NCI-H748 treated with DMSO at 0.1 percent for 48 hours (cell line): Measurements from ENCODE around the gene LAMA3.

ENCODE experiments used
- DNase-seq: peaks from one replicate; lab custom pipeline; 2025; lab: John Stamatoyannopoulos, UW

Gene LAMA3

DNA sequence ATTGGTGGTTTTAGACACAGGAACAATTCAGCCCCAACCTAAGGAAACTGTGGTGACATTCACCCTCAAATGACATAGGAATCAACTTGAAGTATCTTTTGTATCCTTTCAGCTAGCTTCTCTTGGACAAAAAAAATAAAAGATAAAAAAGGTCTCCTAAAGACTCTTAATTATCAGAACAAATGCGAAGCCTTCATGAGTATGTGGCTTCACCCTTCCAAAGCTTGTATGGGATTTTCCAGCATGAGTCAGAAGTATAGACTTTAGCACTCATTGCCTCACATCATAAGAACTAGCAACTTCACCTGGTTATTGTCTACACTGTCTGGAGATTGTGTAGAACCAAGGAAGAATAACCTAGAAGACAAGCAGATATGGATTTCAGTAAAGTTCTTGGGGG is 135.4 kb downstream of the LAMA3 start:
- no peak for DNase-seq

DNA sequence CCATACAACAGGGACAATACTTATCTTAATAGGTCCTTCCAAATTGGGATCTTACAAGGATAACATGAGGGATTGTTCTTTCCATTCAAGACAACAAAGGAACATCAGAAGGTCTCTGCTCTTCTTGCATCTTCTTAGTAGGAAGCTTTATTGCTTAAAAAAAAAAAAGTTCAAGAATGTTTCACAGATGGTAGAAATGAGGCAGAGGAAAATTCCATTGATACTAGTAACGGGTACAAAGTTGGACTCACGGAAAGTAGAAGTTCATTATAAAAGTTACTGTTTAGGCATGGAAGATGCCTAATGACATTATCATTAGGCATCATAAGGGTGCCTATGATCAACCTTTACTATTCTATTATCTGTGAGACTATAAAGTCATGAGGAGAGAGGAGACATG is 136.2 kb downstream of the LAMA3 start:
- DNase-seq: no peak

DNA sequence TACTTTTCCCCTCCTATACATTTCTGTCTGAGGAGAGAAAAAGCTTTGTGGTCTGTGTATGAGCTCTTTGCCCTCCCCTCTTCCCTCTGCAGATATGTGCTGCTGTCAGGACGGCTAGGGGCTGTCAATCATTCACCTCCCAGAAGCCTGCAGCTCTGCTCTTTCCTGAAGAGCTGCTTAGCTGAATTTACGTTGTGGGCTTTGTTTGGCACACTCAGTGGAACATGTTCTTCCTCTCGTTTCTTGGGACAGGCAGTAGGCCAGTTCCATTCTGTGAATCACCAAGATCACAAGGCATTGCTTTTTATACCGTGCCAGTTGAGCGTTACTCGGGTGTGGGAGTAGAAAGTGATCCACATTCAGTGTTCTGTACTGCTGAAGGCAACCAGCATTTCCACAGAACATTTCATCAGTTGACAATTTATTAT is 136.7 kb downstream of the LAMA3 start:
- no peak for DNase-seq

- DNase-seq: no peak
These were observed 137.8 kb downstream of the LAMA3 start for GRCh38 chr18:23826850-23827620.

GRCh38 chr18:23827681-23828080 is 138.4 kb downstream of the LAMA3 start:
- no peak for DNase-seq

GRCh38 chr18:23828426-23828825 is 139.2 kb downstream of the LAMA3 start:
- no peak for DNase-seq

DNA sequence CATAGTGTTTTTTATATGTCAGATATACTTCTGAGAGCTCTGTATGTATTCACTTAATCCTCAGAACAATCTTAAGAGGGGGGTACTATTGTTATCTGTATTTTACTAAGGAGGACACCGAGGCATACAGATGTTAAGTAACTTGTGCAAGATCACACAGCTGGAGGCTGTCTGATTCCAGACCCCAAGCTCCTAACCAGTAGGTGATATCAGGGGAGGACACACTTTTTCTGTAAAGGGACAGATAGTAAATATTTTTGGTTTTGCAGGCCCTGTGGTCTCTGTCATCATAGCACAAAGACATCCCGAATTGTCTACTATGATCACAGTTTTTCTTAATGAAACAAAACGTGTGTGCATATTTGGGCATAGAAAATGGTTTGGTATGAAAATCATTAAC is 143.7 kb downstream of the LAMA3 start:
- DNase-seq: no peak

GRCh38 chr18:23833714-23834113 is 144.5 kb downstream of the LAMA3 start:
- no peak for DNase-seq

- no peak for DNase-seq
These were observed 145.8 kb downstream of the LAMA3 start for GRCh38 chr18:23835091-23835490.

- no peak for DNase-seq
These were observed 146.3 kb downstream of the LAMA3 start for GRCh38 chr18:23835506-23835905.

DNA sequence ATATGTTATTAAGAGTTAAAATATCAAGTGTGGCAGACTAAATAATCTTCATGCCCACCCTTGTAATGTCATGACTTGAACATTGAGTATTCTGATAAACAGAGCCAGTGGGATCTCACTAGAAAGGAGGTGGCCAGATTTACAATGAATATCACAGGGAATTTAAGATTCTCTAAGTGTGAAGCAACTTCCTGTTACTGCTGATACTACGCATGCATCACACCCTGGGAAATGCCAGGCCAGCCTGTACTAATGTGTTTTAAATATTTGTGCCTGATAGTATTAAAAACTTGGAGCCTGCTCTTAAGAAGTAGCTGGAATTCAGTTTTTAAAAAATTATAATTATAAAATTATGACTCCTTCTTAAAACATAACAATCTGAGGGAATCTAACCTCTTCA is 148.3 kb downstream of the LAMA3 start:
- DNase-seq: no peak

- DNase-seq: no peak
These were observed 149.0 kb downstream of the LAMA3 start for GRCh38 chr18:23838233-23838632.

DNA sequence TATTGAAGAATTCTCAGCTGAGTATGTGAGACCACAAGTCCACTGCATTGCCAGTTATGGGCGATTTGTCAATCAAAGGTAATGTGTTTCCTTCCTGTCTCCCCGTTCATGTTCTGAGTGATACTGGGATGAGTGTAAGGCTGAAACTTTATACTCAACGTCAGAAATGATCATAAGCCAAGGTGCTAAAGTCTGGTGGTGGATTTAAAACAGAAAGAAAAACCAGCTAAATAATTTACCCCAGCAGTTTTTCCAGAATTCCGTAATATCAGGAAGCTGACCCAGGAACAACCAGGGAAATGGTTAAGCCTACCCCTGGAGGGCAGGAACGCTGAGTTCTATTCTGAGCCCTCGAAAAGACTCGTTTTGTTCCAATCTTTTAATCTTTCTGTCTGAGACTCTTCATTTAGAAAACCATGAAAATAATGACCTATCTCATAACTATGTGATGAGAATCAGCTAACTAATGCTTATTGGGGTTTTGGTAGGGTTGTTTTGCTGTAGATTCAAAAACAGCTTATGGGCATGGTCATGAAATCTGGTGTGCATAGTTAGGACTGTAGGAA is 149.6 kb downstream of the LAMA3 start:
- DNase-seq: no peak

- no peak for DNase-seq
These were observed 153.1 kb downstream of the LAMA3 start for GRCh38 chr18:23842305-23842704.

DNA sequence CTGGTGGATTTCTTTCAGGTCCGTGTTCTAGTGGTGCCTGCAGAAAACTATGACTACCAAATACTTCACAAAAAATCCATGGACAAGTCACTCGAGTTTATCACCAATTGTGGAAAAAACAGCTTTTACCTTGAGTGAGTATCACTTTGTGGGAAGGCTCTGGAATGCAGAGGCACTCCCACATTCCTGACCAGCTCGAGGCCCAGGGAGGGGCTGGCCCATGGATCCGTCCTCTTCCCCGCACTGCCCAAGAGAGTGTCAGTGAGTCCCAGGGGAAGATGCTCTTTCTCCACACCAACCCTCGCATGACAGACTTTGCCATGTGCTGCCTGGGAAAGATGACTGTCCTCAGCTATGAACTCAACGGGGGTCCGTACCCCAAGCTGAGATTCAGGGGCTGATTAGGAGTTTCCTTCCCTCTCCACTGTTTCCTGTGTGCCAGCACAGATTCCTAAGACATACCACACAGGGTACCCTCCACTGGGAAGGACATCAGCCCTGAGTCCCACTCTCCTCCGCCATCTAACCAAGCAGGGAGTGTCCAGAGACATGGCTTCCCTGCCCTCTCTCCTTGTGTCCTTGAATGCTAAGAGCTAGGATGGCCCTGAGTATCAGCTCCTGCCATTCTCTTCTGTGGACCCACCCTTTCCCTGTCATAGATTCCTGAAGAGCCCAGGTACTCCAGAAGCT is 155.9 kb downstream of the LAMA3 start:
- no peak for DNase-seq

GRCh38 chr18:23845988-23846630 is 156.9 kb downstream of the LAMA3 start:
- no peak for DNase-seq

DNA sequence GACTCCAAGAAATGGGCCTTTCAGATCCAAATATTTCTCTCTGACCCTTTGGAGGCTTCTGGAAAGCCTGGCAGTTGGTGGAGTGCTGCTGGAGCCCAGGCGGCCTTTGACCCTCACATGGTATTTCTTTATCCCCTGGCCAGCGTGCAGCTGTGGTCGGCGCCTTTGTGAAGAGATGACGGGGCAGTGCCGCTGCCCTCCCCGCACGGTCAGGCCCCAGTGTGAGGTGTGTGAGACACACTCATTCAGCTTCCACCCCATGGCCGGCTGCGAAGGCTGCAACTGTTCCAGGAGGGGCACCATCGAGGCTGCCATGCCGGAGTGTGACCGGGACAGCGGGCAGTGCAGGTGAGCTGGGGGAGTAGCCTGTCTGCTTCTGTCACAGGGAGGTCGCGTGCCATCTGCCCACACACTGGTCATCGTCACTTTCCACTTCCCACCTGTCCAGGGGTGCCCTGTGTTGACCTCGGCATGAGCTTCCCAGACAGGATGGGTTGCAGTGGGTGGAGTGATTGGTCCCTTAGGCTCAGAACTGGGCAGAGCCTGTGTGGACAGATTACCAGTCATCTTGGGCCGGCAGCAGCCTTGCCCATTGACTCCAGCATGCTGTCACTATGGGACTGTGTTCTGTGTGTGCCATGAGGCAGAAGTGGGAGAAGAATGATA is 158.2 kb downstream of the LAMA3 start:
- no peak for DNase-seq

DNA sequence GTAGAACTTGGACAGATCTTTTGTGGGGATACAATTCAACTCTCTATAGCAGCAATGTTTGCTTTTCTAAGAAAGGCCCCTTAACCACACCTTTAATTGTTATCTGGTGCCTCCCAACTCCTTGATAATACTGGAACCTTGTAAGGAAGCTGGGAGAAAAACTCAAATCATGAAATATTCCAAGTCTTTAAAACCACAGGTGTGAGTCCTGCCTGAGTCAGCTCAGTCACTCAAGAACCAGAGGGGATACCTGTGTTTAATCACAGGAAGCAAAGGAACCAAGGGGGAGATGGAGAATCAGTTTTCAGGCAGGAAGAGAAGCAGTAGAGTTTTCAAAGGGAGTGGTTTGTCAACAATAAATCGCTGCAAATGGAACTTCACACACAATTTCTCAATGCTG is 159.9 kb downstream of the LAMA3 start:
- no peak for DNase-seq

DNA sequence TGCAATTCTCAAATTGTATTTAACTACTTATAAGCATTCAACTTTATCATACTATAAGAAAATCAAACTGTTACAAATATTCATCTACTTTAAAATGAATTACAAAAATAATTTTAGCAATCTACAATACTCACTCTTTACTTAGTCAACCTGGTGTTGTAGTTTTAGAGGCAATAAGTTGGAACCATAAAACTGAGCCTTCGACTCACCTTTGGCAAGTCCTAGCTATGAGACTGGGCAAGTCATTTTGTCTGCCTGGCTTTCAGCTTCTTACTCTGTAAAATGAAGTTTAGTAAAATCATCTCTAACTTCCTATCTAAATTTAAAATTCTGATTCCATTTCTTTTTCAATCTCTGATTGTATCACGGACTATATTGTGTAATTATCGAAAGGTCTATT is 161.0 kb downstream of the LAMA3 start:
- no peak for DNase-seq

DNA sequence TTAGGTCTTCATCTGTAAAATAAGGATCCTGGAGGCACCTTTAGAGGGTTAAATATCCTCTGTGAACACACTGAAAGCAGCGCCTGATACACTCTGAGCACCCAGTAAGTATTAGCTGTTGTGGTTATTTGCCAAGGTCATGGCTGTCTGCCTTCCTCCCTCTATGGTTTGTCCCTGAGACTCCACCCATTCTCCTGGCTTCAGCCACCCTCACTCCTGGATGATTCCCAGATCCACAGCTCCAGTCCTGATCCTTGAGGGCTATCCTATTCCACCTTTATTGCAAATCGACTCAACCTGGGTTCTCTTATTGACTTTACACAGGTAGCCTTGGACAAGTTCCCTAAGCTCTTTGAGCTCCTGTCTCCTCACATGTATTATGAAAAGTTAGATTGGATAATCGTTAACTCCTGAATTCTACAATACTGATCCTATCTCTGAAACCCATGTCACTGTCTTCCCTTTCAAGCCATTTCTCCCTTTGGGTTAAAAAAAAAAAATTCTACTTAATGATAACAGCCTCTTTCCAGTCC is 162.3 kb downstream of the LAMA3 start:
- DNase-seq: no peak

- DNase-seq: no peak
These were observed 163.2 kb downstream of the LAMA3 start for GRCh38 chr18:23852236-23853045.
